Measurements from ENCODE around the gene TTLL9.

DNA sequence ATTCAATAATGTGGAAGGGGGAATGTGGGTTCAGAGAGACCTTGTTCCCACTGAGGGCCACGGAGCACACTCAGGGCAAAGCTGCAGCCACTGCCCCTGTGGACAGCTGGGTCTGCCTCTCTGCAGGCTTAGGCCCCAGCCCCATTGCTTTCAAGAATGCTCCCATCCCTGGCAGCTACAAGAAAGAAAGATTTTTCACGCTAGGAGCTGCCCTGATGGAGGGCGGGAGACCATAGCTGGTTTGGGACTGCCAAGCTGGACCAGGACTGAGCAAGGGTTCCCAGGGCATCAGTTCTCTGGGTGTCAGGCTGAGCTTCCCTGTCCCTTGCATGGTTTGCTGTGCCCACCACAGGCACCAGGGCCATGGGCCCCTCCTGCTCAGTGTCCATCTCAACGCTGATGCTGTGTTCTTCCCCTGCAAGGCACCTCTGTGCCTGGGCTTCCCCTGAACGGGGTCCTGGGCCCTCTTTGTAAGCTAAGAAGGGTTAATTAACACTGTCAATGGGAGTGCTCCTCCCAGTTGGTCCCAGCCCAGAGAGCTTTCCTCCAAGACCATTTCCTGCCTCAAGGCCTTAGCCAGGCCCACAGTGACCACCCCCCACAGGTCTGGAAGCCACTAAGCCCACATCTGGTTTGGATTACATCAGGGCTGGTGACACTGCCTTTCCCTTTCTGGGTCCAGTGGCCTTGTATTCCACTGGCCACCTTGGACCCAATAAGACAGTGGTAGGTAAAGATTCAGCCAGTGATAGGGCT is 33.4 kb upstream of the TTLL9 start:
- TF ChIP-seq POLR2AphosphoS5 (IDR thresholded peaks at IDR 0.05; ENCODE audit: low read depth, low read length) (no peak), POLR2A (IDR thresholded peaks at IDR 0.05; ENCODE audit: low read depth, low read length) (no peak), TAF1 (IDR thresholded peaks at IDR 0.05; ENCODE audit: borderline replicate concordance, low read depth, low read length) (no peak)

Measured in GM12892 (cell line).